Ovary (tissue), 9 donors: Measurements from ENCODE around the gene FBLN2. TPM values are rescaled to one million over a fixed set of nuclear protein-coding genes. Genes with fewer than 3 reads are reported as not detected.

Experiments used
- DNase-seq, 5 donors: peaks; one replicate each; pipeline ENCODE4 v3.0.0-alpha.2; 2019 to 2020
- H3K27ac ChIP-seq, 2 donors: fragments of 200-600 bp; one replicate each; pipeline versions ENCODE4 v1.5.1 to v1.8.0; 2019 to 2022
- H3K27me3 ChIP-seq: fragments of 200-600 bp; one replicate; pipeline ENCODE4 v1.8.0; 2022
- H3K36me3 ChIP-seq: fragments of 200-600 bp; sonication (generic); one replicate; pipeline ENCODE4 v1.5.1; 2019
- H3K4me1 ChIP-seq: one replicate; pipeline ENCODE4 v1.8.1; 2013; ENCODE audit warnings: mild to moderate bottlenecking, moderate library complexity; ENCODE audit not compliant: insufficient read depth
- H3K4me3 ChIP-seq: fragments of 200-600 bp; sonication (generic); one replicate; pipeline ENCODE4 v1.5.1; 2017
- H3K9me3 ChIP-seq, 2 donors: fragments of 200-600 bp in 1 of 2; sonication (generic) in 1 of 2; one replicate each; pipeline versions ENCODE4 v1.5.1 to v1.8.1; 2013 to 2019; ENCODE audit warnings: mild to moderate bottlenecking in 1 of 2, moderate library complexity in 1 of 2
- EP300 ChIP-seq: sonication (generic); formaldehyde crosslinking; IDR thresholded peaks from one replicate; pipeline ENCODE4 v1.6.1; 2017; ENCODE audit warnings: antibody characterized with exemption
- POLR2A ChIP-seq: fragments of 450-650 bp; IDR thresholded peaks from one replicate; pipeline ENCODE4 v1.6.1; 2017; ENCODE audit warnings: antibody characterized with exemption, mild to moderate bottlenecking, moderate library complexity
- WGBS, 3 donors: extraction: QIAGEN DNeasy Blood & Tissue Kit in 1 of 3; methylation state at CpG; one replicate each; pipeline versions ENCODE4 v1.1.5 to v1.1.7; 2013 to 2017; 5-methylcytosine and 5-hydroxymethylcytosine counted together
- intact Hi-C, 4 donors: fragments of 100-400 bp; cut with DNase I; formaldehyde crosslinking; loops; one replicate each; pipeline versions ENCODE4 v1.11.0 to v1.15.1; 2022 to 2023
- polyA plus RNA-seq, 2 donors: library from polyadenylated mRNA; stranded (reverse); fragments of 200-250 nt in 1 of 2; fragments of 350-450 nt in 1 of 2; fragmentation: Illumina TruSeq in 1 of 2; extraction: RNeasy Lipid Tissue Mini Kit (QIAGEN cat#74804) in 1 of 2; gene quantifications; one replicate each; pipeline ENCODE4 v1.2.3, GENCODE V29; 2013 to 2014
- total RNA-seq, 7 donors: library from RNA; depleted of rRNA in 2 of 7; stranded (reverse); fragments of >200 nt in 2 of 7; fragmentation: NEBNext Ultra II Directional in 3 of 7; extraction: Animal tissue kit (Norgen Biotek cat#: 25700) in 3 of 7; gene quantifications; one replicate each; pipeline versions ENCODE4 v1.1.0 to v1.2.4, GENCODE V29; 2016 to 2023
- TF ChIP-seq, protein P1 (sequence below), 3 donors: fragments of 450-650 bp in 2 of 3; fragments of 200-600 bp in 1 of 3; IDR thresholded peaks; one replicate each; pipeline versions ENCODE4 v1.5.1 to v1.8.0; 2016 to 2022; ENCODE audit warnings: antibody characterized with exemption in 3 of 3, mild to moderate bottlenecking in 1 of 3
- donor health status: DM: no; HTN: no; CAD: no; lungs with moderate emphysema.
- donor health status: DM: no; HTN: no; CAD: no.
- donor health status: Bipolar disorder and iron deficiency.
- donor health status: DM: yes; HTN: yes; CAD: no.
- donor health status: DM: no; HTN: no; CAD: no.
- donor health status: DM: yes; HTN: yes; CAD: no.

Gene FBLN2
- total and polyA plus RNA-seq, 9 donors = 4.0 to 18.2 (median 8.1) TPM

DNA sequence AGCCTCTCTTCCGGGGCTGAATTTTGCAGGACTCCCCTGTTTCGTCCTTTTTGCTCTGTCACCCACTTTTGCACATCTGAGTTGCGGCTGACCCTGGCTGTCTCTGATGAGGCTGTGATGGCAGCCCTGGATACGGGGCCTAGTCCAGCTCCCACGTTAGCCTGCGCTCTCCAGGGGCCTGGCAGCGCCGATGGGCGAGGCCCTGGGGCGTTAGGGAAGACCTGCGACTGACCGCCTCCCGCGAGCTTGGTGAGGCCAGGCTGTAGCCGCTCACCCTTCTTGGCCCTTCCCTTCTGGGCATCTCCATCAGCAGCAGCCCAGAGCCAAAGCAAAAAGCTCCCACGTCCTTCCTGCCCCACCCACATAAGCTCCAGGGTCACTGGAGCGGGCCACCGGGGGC is 85.2 kb downstream of the FBLN2 start:
- no peak overlapping the region for H3K27ac ChIP-seq
- H3K4me3 ChIP-seq = no peak overlapping the region
- intact Hi-C loops = no loop called here
- TF ChIP-seq, protein P1, sequence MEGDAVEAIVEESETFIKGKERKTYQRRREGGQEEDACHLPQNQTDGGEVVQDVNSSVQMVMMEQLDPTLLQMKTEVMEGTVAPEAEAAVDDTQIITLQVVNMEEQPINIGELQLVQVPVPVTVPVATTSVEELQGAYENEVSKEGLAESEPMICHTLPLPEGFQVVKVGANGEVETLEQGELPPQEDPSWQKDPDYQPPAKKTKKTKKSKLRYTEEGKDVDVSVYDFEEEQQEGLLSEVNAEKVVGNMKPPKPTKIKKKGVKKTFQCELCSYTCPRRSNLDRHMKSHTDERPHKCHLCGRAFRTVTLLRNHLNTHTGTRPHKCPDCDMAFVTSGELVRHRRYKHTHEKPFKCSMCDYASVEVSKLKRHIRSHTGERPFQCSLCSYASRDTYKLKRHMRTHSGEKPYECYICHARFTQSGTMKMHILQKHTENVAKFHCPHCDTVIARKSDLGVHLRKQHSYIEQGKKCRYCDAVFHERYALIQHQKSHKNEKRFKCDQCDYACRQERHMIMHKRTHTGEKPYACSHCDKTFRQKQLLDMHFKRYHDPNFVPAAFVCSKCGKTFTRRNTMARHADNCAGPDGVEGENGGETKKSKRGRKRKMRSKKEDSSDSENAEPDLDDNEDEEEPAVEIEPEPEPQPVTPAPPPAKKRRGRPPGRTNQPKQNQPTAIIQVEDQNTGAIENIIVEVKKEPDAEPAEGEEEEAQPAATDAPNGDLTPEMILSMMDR (IDR thresholded peaks at IDR 0.05) = no peak
- TF ChIP-seq EP300 (no peak), POLR2A (no peak)
- DNase-seq = no peak
- H3K27me3 ChIP-seq = no peaks in the 10 kb centered on the region
- H3K4me1 ChIP-seq = no peaks in the 10 kb centered on the region
- H3K9me3 ChIP-seq = no peaks in the 10 kb centered on the region
- H3K36me3 ChIP-seq = no peaks in the 10 kb centered on the region
- 76 to 83% (median 83%) methylated on average over 16 to 18 of the region's 18 CpGs for WGBS, 3 donors

DNA sequence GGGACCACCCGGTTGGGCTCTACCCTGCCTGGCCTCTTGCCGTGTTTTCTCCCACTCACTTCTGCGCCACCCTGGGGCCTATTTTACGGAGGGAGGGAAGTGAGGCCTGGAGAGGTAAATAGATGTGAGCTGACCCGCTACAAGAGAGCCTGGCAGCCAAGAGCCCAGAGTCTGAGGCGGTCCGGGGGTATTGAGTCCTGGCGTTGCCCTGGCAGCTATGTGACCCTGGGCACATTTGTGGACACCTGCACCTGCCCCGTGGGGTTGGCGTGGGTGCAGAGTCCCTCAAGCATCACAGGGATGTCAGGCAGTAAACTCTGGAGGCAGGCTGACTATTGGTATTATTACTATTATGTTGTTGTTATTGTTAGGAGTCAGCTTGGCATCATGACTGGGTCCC is 85.7 kb downstream of the FBLN2 start:
- Histone ChIP-seq H3K4me3 (no peak overlapping the region), H3K36me3 (no peaks in the 10 kb centered on the region), H3K27ac (no peak overlapping the region), H3K9me3 (no peaks in the 10 kb centered on the region), H3K4me1 (no peaks in the 10 kb centered on the region), H3K27me3 (no peaks in the 10 kb centered on the region)
- intact Hi-C loops = no loop called here
- DNase-seq = no peak
- 65 to 79% (median 71%) methylated on average over 10 of the region's 10 CpGs for WGBS, 3 donors
- TF ChIP-seq EP300 (no peak), POLR2A (no peak)
- TF ChIP-seq, protein P1 (IDR thresholded peaks at IDR 0.05) = no peak

DNA sequence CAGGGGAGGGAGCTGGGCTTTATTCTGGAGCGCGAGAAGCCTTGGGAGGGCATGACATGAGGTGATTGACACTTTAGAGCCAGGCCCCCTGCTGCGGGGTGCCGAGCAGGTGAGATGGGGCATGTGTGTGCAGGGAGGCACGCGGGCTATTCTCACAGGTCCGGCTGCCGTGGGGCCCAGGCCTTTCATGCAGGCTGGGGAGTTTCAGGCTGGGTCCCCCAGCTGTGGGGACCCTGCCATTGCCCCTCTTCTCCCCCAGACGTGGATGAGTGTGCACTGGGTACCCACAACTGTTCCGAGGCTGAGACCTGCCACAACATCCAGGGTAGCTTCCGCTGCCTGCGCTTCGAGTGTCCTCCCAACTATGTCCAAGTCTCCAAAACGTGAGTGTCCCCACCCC is 87.3 kb downstream of the FBLN2 start:
- H3K4me3 ChIP-seq = no peak overlapping the region
- no peak for DNase-seq
- TF ChIP-seq EP300 = no peak
- TF ChIP-seq POLR2A = no peak
- TF ChIP-seq, protein P1 (IDR thresholded peaks at IDR 0.05) = no peak
- no peaks in the 10 kb centered on the region for H3K9me3 ChIP-seq
- H3K4me1 ChIP-seq = no peaks in the 10 kb centered on the region
- intact Hi-C loops = no loop called here
- WGBS, 3 donors = 76 to 81% (median 80%) methylated on average over 14 of the region's 14 CpGs
- no peak overlapping the region for H3K27ac ChIP-seq
- no peaks in the 10 kb centered on the region for H3K27me3 ChIP-seq
- H3K36me3 ChIP-seq = no peaks in the 10 kb centered on the region

DNA sequence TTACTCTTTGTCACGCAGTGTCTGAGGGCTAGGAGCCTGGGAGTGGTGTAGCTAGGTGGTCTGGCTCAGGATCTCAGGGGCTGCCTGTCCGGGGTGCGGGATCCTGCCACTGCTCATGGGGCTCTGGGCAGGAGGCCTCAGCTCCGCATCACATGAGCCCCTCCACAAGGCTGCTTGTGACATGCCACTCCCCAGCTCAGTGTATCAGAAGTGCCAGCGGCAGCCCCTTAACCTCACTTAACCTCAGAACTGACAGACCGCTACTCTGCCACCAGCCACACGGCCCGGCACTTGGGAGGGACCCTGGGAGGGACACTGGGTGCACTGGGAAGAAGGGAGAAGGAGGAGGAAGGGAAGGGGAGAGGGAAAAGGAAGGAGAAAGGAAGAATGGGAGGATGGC is 87.9 kb downstream of the FBLN2 start:
- Histone ChIP-seq H3K27me3 (no peaks in the 10 kb centered on the region), H3K27ac (no peak overlapping the region), H3K36me3 (no peaks in the 10 kb centered on the region), H3K4me3 (no peak overlapping the region), H3K9me3 (no peaks in the 10 kb centered on the region), H3K4me1 (no peaks in the 10 kb centered on the region)
- TF ChIP-seq, protein P1 (IDR thresholded peaks at IDR 0.05) = no peak
- no peak for TF ChIP-seq EP300
- no peak for TF ChIP-seq POLR2A
- intact Hi-C loops = no loop called here
- DNase-seq = no peak
- WGBS, 3 donors = 79 to 86% (median 79%) methylated on average over 8 of the region's 8 CpGs
